ENCODE measurements around the gene CPNE5. TPM values are rescaled to one million over a fixed set of nuclear protein-coding genes. Genes with fewer than 3 reads are reported as not detected.

Gene CPNE5
- total and polyA plus RNA-seq, 2 of the 4 experiments (the other 2 are of a cell fraction) = 0.07 TPM; not detected in 1

GRCh38 chr6:36830577-36830976, 8.7 kb downstream of the CPNE5 start:
- no peak overlapping the region for H2AK9ac ChIP-seq (replicated peaks; ENCODE audit: low read depth, low read length, poor library complexity)
- WGBS, 2 experiments (ENCODE audit: extremely low coverage in 2 of 2, insufficient read length in 1 of 2) = 60% methylated on average over 2 of the region's 2 CpGs; no CpG with 5 or more reads in 1 of the 2 experiments
- H2BK5ac ChIP-seq (ENCODE audit: low read depth, low read length, poor library complexity, severe bottlenecking) = no peak overlapping the region
- no peak overlapping the region for H3K4ac ChIP-seq (ENCODE audit: low read depth, low read length)
- H3K9me1 ChIP-seq (ENCODE audit: insufficient read depth, low read length) = no peaks in the 10 kb centered on the region; the same call in 1 of the 2 replicates
- H4K20me1 ChIP-seq (ENCODE audit: insufficient read depth, low read length) = no peaks in the 10 kb centered on the region
- H2BK15ac ChIP-seq (ENCODE audit: low read depth, low read length) = no peak overlapping the region
- H2AFZ ChIP-seq (replicated peaks; ENCODE audit: low read length, poor library complexity) = no peak overlapping the region
- dilution Hi-C loops (cut with HindIII; ENCODE audit: low sequenced_read_pairs, unreplicated experiment) = no loop called here
- no peak overlapping the region for H3K56ac ChIP-seq (ENCODE audit: extremely low read depth, insufficient read depth, low read length)
- H4K91ac ChIP-seq (ENCODE audit: insufficient read depth, low read depth, low read length) = no peak overlapping the region
- in situ Hi-C loops (cut with MboI; ENCODE audit: low sequenced_read_pairs) = no loop called here
- H3K18ac ChIP-seq (ENCODE audit: low read depth, low read length) = no peak overlapping the region
- TF ChIP-seq USF2 (IDR thresholded peaks at IDR 0.05; ENCODE audit: low read depth, low read length) (no peak), RCOR1 (IDR thresholded peaks at IDR 0.05; ENCODE audit: insufficient replicate concordance, low read length) (no peak), FOS (IDR thresholded peaks at IDR 0.05; ENCODE audit: low read depth, low read length) (no peak), MXI1 (IDR thresholded peaks at IDR 0.05; ENCODE audit: borderline replicate concordance, low read depth, low read length) (no peak), SMC3 (IDR thresholded peaks at IDR 0.05; ENCODE audit: low read depth, low read length) (no peak), MAZ (IDR thresholded peaks at IDR 0.05; ENCODE audit: borderline replicate concordance, low read depth, low read length) (no peak), RFX5 (IDR thresholded peaks at IDR 0.05; ENCODE audit: low read depth, low read length) (no peak)
- H4K5ac ChIP-seq (ENCODE audit: low read depth, low read length) = no peak overlapping the region
- H3K79me1 ChIP-seq (ENCODE audit: low read depth in 1 of 2, low read length in 2 of 2) = no peaks in the 10 kb centered on the region
- no peak overlapping the region for H3K9ac ChIP-seq (ENCODE audit: low read depth, low read length)
- no peak for DNase-seq
- H3K27ac ChIP-seq (ENCODE audit: insufficient read depth, low read length) = no peak overlapping the region
- H3K23ac ChIP-seq (ENCODE audit: low read depth, low read length) = no peak overlapping the region
- CTCF ChIA-PET = no interaction called here
- H3K36me3 ChIP-seq (ENCODE audit: control insufficient read depth, insufficient read depth, low read length) = no peaks in the 10 kb centered on the region
- H3K4me2 ChIP-seq (ENCODE audit: low read depth, low read length) = no peak overlapping the region
- no TSS peak for BruUV-seq (replicated peaks)
- no peak overlapping the region for H2BK20ac ChIP-seq (ENCODE audit: low read depth, low read length)
- H3K4me3 ChIP-seq (ENCODE audit: insufficient read depth, low read depth, low read length) = no peak overlapping the region
- no peak overlapping the region for H2AK5ac ChIP-seq (ENCODE audit: low read depth, low read length)
- H3K4me1 ChIP-seq (ENCODE audit: control insufficient read depth, insufficient read depth, low read length) = peaks cover 7% of the 10 kb centered on the region
- peaks cover 14% of the 10 kb centered on the region for H3K27me3 ChIP-seq (ENCODE audit: control insufficient read depth, insufficient read depth, low read length)
- intact Hi-C loops (cut with micrococcal nuclease) = no loop called here
- no peak overlapping the region for H3K14ac ChIP-seq (replicated peaks; ENCODE audit: low read depth, low read length)
- H2BK120ac ChIP-seq (ENCODE audit: low read depth, low read length) = no peak overlapping the region
- H3K9me3 ChIP-seq (ENCODE audit: control insufficient read depth, insufficient read depth, low read length) = no peaks in the 10 kb centered on the region
- POLR2A ChIA-PET (ENCODE audit: unreplicated experiment) = no interaction called here
- H4K8ac ChIP-seq (ENCODE audit: low read depth in 2 of 2, low read length in 2 of 2) = no peak overlapping the region
- no peak for ATAC-seq (ENCODE audit: low read depth)
